ENCODE data around the gene GNG7.

The GNG7 gene

DNA sequence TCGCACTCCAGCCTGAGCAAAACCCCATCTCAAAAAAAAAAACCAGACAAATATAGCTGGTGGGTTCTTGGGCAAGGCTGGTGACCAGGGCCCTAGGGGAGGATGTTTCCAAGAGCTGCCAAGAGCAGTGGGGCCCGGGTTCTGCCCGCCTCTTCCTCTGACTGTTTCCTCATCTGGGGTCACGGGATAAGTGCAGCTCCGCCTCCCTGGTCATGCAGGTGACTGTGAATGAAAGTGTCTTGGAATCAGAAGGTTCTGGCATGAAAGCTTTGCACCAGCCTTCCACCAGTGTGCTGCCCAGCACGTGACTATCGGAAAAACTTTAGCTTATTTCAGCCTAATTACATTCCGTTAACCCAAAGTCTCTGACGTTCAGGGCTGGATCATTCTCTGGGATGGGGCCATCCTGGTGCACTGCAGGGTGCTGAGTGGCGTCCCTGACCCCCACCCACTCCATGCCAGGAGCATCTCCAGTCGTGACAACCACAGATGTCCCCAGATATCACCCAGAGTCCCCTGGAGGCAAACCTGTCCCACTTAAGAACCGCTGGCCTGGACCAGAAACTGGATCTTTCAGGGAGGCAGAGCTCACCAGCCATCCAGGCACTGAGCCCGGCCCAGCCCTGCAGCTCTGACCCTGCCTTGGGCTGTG, 85.6 kb downstream of the GNG7 start:
- no peak for ATAC-seq
- TF ChIP-seq, protein P1, sequence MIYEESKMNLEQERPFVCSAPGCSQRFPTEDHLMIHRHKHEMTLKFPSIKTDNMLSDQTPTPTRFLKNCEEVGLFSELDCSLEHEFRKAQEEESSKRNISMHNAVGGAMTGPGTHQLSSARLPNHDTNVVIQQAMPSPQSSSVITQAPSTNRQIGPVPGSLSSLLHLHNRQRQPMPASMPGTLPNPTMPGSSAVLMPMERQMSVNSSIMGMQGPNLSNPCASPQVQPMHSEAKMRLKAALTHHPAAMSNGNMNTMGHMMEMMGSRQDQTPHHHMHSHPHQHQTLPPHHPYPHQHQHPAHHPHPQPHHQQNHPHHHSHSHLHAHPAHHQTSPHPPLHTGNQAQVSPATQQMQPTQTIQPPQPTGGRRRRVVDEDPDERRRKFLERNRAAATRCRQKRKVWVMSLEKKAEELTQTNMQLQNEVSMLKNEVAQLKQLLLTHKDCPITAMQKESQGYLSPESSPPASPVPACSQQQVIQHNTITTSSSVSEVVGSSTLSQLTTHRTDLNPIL (CRISPR knock-in tag; IDR thresholded peaks at IDR 0.05; ENCODE audit: low read depth) = no peak
- TF ChIP-seq, protein P2, sequence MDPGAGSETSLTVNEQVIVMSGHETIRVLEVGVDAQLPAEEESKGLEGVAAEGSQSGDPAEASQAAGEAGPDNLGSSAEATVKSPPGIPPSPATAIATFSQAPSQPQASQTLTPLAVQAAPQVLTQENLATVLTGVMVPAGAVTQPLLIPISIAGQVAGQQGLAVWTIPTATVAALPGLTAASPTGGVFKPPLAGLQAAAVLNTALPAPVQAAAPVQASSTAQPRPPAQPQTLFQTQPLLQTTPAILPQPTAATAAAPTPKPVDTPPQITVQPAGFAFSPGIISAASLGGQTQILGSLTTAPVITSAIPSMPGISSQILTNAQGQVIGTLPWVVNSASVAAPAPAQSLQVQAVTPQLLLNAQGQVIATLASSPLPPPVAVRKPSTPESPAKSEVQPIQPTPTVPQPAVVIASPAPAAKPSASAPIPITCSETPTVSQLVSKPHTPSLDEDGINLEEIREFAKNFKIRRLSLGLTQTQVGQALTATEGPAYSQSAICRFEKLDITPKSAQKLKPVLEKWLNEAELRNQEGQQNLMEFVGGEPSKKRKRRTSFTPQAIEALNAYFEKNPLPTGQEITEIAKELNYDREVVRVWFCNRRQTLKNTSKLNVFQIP (CRISPR knock-in tag; IDR thresholded peaks at IDR 0.05; ENCODE audit: borderline replicate concordance, low read depth) = no peak
- no peak for TF ChIP-seq SNAI2 (CRISPR knock-in tag; IDR thresholded peaks at IDR 0.05)
- TF ChIP-seq, protein P3, sequence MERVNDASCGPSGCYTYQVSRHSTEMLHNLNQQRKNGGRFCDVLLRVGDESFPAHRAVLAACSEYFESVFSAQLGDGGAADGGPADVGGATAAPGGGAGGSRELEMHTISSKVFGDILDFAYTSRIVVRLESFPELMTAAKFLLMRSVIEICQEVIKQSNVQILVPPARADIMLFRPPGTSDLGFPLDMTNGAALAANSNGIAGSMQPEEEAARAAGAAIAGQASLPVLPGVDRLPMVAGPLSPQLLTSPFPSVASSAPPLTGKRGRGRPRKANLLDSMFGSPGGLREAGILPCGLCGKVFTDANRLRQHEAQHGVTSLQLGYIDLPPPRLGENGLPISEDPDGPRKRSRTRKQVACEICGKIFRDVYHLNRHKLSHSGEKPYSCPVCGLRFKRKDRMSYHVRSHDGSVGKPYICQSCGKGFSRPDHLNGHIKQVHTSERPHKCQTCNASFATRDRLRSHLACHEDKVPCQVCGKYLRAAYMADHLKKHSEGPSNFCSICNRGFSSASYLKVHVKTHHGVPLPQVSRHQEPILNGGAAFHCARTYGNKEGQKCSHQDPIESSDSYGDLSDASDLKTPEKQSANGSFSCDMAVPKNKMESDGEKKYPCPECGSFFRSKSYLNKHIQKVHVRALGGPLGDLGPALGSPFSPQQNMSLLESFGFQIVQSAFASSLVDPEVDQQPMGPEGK (CRISPR knock-in tag; IDR thresholded peaks at IDR 0.05; ENCODE audit: borderline replicate concordance) = no peak
- TF ChIP-seq ISL1 (CRISPR knock-in tag; IDR thresholded peaks at IDR 0.05) = no peak
- TF ChIP-seq ZNF8 (CRISPR knock-in tag; IDR thresholded peaks at IDR 0.05) = no peak
- TF ChIP-seq BACH2 (CRISPR knock-in tag; IDR thresholded peaks at IDR 0.05; ENCODE audit: borderline replicate concordance) = no peak
- TF ChIP-seq TCF4 (CRISPR knock-in tag; IDR thresholded peaks at IDR 0.05; ENCODE audit: borderline replicate concordance) = no peak
- TF ChIP-seq GLIS3 (CRISPR knock-in tag; IDR thresholded peaks at IDR 0.05) = no peak
- no peak for TF ChIP-seq OSR1 (CRISPR knock-in tag; IDR thresholded peaks at IDR 0.05)

DNA sequence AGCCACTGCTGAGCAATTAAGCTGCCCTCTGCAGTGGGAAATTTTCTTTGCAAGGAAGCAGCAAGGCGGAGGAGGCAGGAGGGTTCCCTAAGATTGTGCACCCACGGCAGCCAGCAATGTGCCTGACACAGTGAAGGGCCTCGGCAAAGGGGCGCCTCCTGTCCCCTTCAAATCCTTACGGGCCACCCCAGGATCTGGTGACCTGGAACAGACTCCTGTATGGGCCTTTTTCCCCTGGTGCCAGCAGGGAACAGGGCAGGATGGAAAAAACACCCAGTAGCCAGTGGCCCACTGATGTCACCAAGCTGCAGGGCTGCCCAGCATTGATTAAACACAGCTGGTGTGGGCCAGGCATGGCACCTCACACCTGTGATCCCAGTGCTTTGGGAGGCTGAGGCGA, 86.7 kb downstream of the GNG7 start:
- ATAC-seq = no peak
- TF ChIP-seq SNAI2 (CRISPR knock-in tag; IDR thresholded peaks at IDR 0.05) = no peak
- no peak for TF ChIP-seq ZC3H10 (CRISPR knock-in tag; IDR thresholded peaks at IDR 0.05)
- TF ChIP-seq, protein P2 (CRISPR knock-in tag; IDR thresholded peaks at IDR 0.05; ENCODE audit: borderline replicate concordance, low read depth) = no peak
- no peak for TF ChIP-seq TCF4 (CRISPR knock-in tag; IDR thresholded peaks at IDR 0.05; ENCODE audit: borderline replicate concordance)
- no peak for TF ChIP-seq PPARA (CRISPR knock-in tag; IDR thresholded peaks at IDR 0.05; ENCODE audit: borderline replicate concordance)
- TF ChIP-seq, protein P4, sequence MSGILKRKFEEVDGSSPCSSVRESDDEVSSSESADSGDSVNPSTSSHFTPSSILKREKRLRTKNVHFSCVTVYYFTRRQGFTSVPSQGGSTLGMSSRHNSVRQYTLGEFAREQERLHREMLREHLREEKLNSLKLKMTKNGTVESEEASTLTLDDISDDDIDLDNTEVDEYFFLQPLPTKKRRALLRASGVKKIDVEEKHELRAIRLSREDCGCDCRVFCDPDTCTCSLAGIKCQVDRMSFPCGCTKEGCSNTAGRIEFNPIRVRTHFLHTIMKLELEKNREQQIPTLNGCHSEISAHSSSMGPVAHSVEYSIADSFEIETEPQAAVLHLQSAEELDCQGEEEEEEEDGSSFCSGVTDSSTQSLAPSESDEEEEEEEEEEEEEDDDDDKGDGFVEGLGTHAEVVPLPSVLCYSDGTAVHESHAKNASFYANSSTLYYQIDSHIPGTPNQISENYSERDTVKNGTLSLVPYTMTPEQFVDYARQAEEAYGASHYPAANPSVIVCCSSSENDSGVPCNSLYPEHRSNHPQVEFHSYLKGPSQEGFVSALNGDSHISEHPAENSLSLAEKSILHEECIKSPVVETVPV (CRISPR knock-in tag; IDR thresholded peaks at IDR 0.05) = no peak
- no peak for TF ChIP-seq GLIS3 (CRISPR knock-in tag; IDR thresholded peaks at IDR 0.05)
- no peak for TF ChIP-seq ZFP30 (CRISPR knock-in tag; IDR thresholded peaks at IDR 0.05)
- no peak for TF ChIP-seq RARB (CRISPR knock-in tag; IDR thresholded peaks at IDR 0.05)
- no peak for TF ChIP-seq ZNF565 (CRISPR knock-in tag; conservative IDR thresholded peaks at IDR 0.05; ENCODE audit: low read depth)
- no peak for TF ChIP-seq ZNF8 (CRISPR knock-in tag; IDR thresholded peaks at IDR 0.05)
- TF ChIP-seq, protein P5, sequence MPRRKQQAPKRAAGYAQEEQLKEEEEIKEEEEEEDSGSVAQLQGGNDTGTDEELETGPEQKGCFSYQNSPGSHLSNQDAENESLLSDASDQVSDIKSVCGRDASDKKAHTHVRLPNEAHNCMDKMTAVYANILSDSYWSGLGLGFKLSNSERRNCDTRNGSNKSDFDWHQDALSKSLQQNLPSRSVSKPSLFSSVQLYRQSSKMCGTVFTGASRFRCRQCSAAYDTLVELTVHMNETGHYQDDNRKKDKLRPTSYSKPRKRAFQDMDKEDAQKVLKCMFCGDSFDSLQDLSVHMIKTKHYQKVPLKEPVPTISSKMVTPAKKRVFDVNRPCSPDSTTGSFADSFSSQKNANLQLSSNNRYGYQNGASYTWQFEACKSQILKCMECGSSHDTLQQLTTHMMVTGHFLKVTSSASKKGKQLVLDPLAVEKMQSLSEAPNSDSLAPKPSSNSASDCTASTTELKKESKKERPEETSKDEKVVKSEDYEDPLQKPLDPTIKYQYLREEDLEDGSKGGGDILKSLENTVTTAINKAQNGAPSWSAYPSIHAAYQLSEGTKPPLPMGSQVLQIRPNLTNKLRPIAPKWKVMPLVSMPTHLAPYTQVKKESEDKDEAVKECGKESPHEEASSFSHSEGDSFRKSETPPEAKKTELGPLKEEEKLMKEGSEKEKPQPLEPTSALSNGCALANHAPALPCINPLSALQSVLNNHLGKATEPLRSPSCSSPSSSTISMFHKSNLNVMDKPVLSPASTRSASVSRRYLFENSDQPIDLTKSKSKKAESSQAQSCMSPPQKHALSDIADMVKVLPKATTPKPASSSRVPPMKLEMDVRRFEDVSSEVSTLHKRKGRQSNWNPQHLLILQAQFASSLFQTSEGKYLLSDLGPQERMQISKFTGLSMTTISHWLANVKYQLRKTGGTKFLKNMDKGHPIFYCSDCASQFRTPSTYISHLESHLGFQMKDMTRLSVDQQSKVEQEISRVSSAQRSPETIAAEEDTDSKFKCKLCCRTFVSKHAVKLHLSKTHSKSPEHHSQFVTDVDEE (CRISPR knock-in tag; IDR thresholded peaks at IDR 0.05) = no peak
- no peak for TF ChIP-seq ESRRG (CRISPR knock-in tag; IDR thresholded peaks at IDR 0.05)
- TF ChIP-seq ZNF70 (CRISPR knock-in tag; IDR thresholded peaks at IDR 0.05) = no peak
- TF ChIP-seq ISL1 (CRISPR knock-in tag; IDR thresholded peaks at IDR 0.05) = no peak
- TF ChIP-seq CSDC2 (CRISPR knock-in tag; IDR thresholded peaks at IDR 0.05) = no peak
- TF ChIP-seq, protein P3 (CRISPR knock-in tag; IDR thresholded peaks at IDR 0.05; ENCODE audit: borderline replicate concordance) = no peak
- TF ChIP-seq, protein P1 (CRISPR knock-in tag; IDR thresholded peaks at IDR 0.05; ENCODE audit: low read depth) = no peak
- TF ChIP-seq ARNTL (CRISPR knock-in tag; IDR thresholded peaks at IDR 0.05; ENCODE audit: borderline replicate concordance, low read depth) = no peak
